ENCODE results near the gene C12orf76. TPM values are rescaled to one million over a fixed set of nuclear protein-coding genes. Genes with fewer than 3 reads are reported as not detected.
"Not testable (repeated sequence)": the region's sequence is repeated elsewhere in the genome, so short reads cannot be mapped to it uniquely, and the experiment has no call there.

C12orf76 gene
- total and polyA plus RNA-seq, 10 of the 15 experiments (the other 5 are each of a cell fraction or from before 2014, with no cell fraction given), result 3.6 to 20.4 (median 10.7) TPM

- H2AFZ ChIP-seq (ENCODE audit: control insufficient read depth, low read depth, low read length); H3K9me3 ChIP-seq (replicated peaks; ENCODE audit: control insufficient read depth, insufficient read depth, low read length); H3K27ac ChIP-seq (ENCODE audit: control insufficient read depth, insufficient read depth); H3K36me3 ChIP-seq (ENCODE audit: control insufficient read depth in 2 of 2, insufficient read depth in 2 of 2, low read length in 1 of 2); H3K4me2 ChIP-seq (ENCODE audit: control insufficient read depth, insufficient read depth); H3K4me1 ChIP-seq (ENCODE audit: control insufficient read depth, insufficient read depth, low read length); H3K9ac ChIP-seq (ENCODE audit: control insufficient read depth, insufficient read depth, low read length); ATAC-seq; FAIRE-seq; BruUV-seq (replicated peaks); H3K4me3 ChIP-seq; H4K20me1 ChIP-seq (ENCODE audit: control insufficient read depth, insufficient read depth); intact Hi-C loops (cut with micrococcal nuclease; ENCODE audit: unreplicated experiment); H3K79me2 ChIP-seq (ENCODE audit: control insufficient read depth, insufficient read depth, low read length); H3K27me3 ChIP-seq (replicated peaks in 1 of 2; ENCODE audit: control insufficient read depth in 2 of 2, insufficient read depth in 2 of 2, low read length in 1 of 2); in situ Hi-C loops (cut with MboI); DNase-seq (ENCODE audit: low read depth, low spot score): not testable (repeated sequence)
- ChIA-PET POLR2A (interaction anchor here (0.7 to 0.9 kb wide), 3 partner anchors 24 to 116 kb away, joined by 3 to 7 read pairs (median 4); no protein-coding TSS in a partner anchor), CTCF (interaction anchor here (1.1 kb wide), 1 partner anchor 44 kb away, joined by 3 read pairs; no protein-coding TSS in a partner anchor), SMC1A (ENCODE audit: uncharacterized antibody, unreplicated experiment) (interaction anchor here (1.1 kb wide), 1 partner anchor 24 kb away, joined by 3 read pairs; no protein-coding TSS in a partner anchor), RAD21 (ENCODE audit: unreplicated experiment) (interaction anchor here (0.6 to 0.9 kb wide), 2 partner anchors 24 to 51 kb away, joined by 3 read pairs; no protein-coding TSS in a partner anchor)
- WGBS (ENCODE audit: insufficient coverage, insufficient replicate concordance, low lambda C conversion rate, missing lambda C conversion rate), result 44% methylated on average over 11 of the region's 11 CpGs
- 0 out of 2 replicates have a peak, but pooled peaks have one; percentile 37 for TF ChIP-seq NFYB (IDR thresholded peaks at IDR 0.05; ENCODE audit: insufficient read depth, low read depth, low read length)
Measured at GRCh38 chr12:110055375-110056352, 7.3 kb upstream of the C12orf76 start.

- Histone ChIP-seq H3K4me2 (ENCODE audit: control insufficient read depth, insufficient read depth) (peak overlapping the region; percentile 5; the same call in 1 of the 2 replicates), H3K79me2 (ENCODE audit: control insufficient read depth, insufficient read depth, low read length) (peaks cover 21% of the 10 kb centered on the region), H3K4me3 (no peak overlapping the region), H3K27me3 (replicated peaks in 1 of 2; ENCODE audit: control insufficient read depth in 2 of 2, insufficient read depth in 2 of 2, low read length in 1 of 2) (no peaks in the 10 kb centered on the region), H3K9ac (ENCODE audit: control insufficient read depth, insufficient read depth, low read length) (no peak overlapping the region), H4K20me1 (ENCODE audit: control insufficient read depth, insufficient read depth) (no peaks in the 10 kb centered on the region), H3K36me3 (ENCODE audit: control insufficient read depth in 2 of 2, insufficient read depth in 2 of 2, low read length in 1 of 2) (no peaks in the 10 kb centered on the region), H2AFZ (ENCODE audit: control insufficient read depth, low read depth, low read length) (no peak overlapping the region; the same call in 1 of the 2 replicates), H3K4me1 (ENCODE audit: control insufficient read depth, insufficient read depth, low read length) (peaks cover 29% of the 10 kb centered on the region), H3K27ac (ENCODE audit: control insufficient read depth, insufficient read depth) (no peak overlapping the region), H3K9me3 (replicated peaks; ENCODE audit: control insufficient read depth, insufficient read depth, low read length) (no peaks in the 10 kb centered on the region)
- BruUV-seq (replicated peaks), result no TSS peak
- CTCF ChIA-PET, result interaction anchor here (1.3 kb wide), 1 partner anchor 29 kb away, joined by 3 read pairs; no protein-coding TSS in a partner anchor
- SMC1A ChIA-PET (ENCODE audit: uncharacterized antibody, unreplicated experiment), result interaction anchor here (0.7 kb wide), 1 partner anchor 16 kb away, joined by 3 read pairs; no protein-coding TSS in a partner anchor
- RAD21 ChIA-PET (ENCODE audit: unreplicated experiment), result interaction anchor here (0.9 to 1.7 kb wide), 2 partner anchors 23 to 49 kb away, joined by 3 to 5 read pairs; no protein-coding TSS in a partner anchor
- no peak for ATAC-seq
- in situ Hi-C loops (cut with MboI) (no loop called here), intact Hi-C loops (cut with micrococcal nuclease; ENCODE audit: unreplicated experiment) (no loop called here)
- no peak for DNase-seq (ENCODE audit: low read depth, low spot score)
- WGBS (ENCODE audit: insufficient coverage, insufficient replicate concordance, low lambda C conversion rate, missing lambda C conversion rate), result 58% methylated on average over 6 of the region's 6 CpGs
- no peak for FAIRE-seq
- POLR2A ChIA-PET, result interaction anchor here (0.7 to 1.5 kb wide), 7 partner anchors 10 to 52 kb away, joined by 3 to 6 read pairs (median 3); partner anchors contain the start of gene ANKRD13A
- TF ChIP-seq BACH1 (IDR thresholded peaks at IDR 0.05; ENCODE audit: borderline replicate concordance) (no peak), MEF2B (IDR thresholded peaks at IDR 0.05; ENCODE audit: partially characterized antibody, poor library complexity, severe bottlenecking) (no peak), SMARCA5 (IDR thresholded peaks at IDR 0.05) (no peak), ZNF687 (IDR thresholded peaks at IDR 0.05) (0 out of 2 replicates have a peak, but pooled peaks have one; percentile 28), WRNIP1 (IDR thresholded peaks at IDR 0.05; ENCODE audit: borderline replicate concordance, low read depth, low read length) (no peak), SPI1 (IDR thresholded peaks at IDR 0.05; ENCODE audit: borderline replicate concordance, insufficient read depth, low read depth, low read length) (0 out of 2 replicates have a peak, but pooled peaks have one; percentile 33), ATF7 (IDR thresholded peaks at IDR 0.05; ENCODE audit: low read depth) (peak; percentile 27; the same call in 1 of the 2 replicates)
Measured at GRCh38 chr12:110050927-110051326, 2.6 kb upstream of the C12orf76 start.

All from GM12878 (cell line).